ENCODE measurements around the gene CLCN6. TPM values are rescaled to one million over a fixed set of nuclear protein-coding genes. Genes with fewer than 3 reads are reported as not detected.
A peak's percentile ranks its signal among the peaks of the same experiment; 100 is the strongest.

The CLCN6 gene
- total and polyA plus RNA-seq, 2 donors (not counting 1 experiment from before 2014, with no cell fraction given), result 35.0 to 99.8 TPM

GRCh38 chr1:11790880-11791715, 14.9 kb upstream of the CLCN6 start:
- Histone ChIP-seq H3K36me3 (replicated peaks in 1 of 2; ENCODE audit: control extremely low read depth in 1 of 2, control insufficient read depth in 1 of 2, extremely low read depth in 1 of 2, insufficient read depth in 2 of 2, low read length in 1 of 2) (peaks cover 0 to 62% of the 10 kb centered on the region in 2 experiments), H3K9ac (ENCODE audit: low read length) (no peak overlapping the region), H3K4me1 (ENCODE audit: control insufficient read depth in 2 of 2, insufficient read depth in 2 of 2, low read length in 2 of 2) (peaks cover 2 to 11% of the 10 kb centered on the region in 2 donors), H3K27ac (ENCODE audit: low read length in 2 of 2) (peak overlapping the region; percentile 12 to 23), H3K4me2 (replicated peaks; ENCODE audit: low read depth, low read length, poor library complexity, severe bottlenecking) (no peak overlapping the region), H3K79me2 (ENCODE audit: control insufficient read depth, insufficient read depth, low read length) (peaks cover 13% of the 10 kb centered on the region), H4K20me1 (ENCODE audit: control insufficient read depth, insufficient read depth, low read length, poor library complexity, severe bottlenecking) (peaks cover 4% of the 10 kb centered on the region), H3K9me3 (ENCODE audit: control extremely low read depth in 1 of 3, control insufficient read depth in 2 of 3, insufficient read depth in 1 of 3, low read length in 2 of 3) (no peaks in the 10 kb centered on the region), H2AFZ (ENCODE audit: insufficient read depth, low read depth, low read length, poor library complexity, severe bottlenecking) (no peak overlapping the region), H3K4me3 (ENCODE audit: control extremely low read depth in 1 of 5, extremely low read depth in 1 of 5, insufficient read depth in 1 of 5, low read depth in 2 of 5, low read length in 4 of 5) (no peak overlapping the region), H3K27me3 (replicated peaks in 1 of 4; ENCODE audit: control extremely low read depth in 1 of 4, control insufficient read depth in 3 of 4, insufficient read depth in 4 of 4, low read length in 3 of 4) (no peaks in the 10 kb centered on the region)
- intact Hi-C loops (cut with micrococcal nuclease), result no loop called here
- peak; percentile 54 for ATAC-seq (ENCODE audit: low read depth)
- ChIA-PET POLR2A (interaction anchor here (0.8 kb wide), 1 partner anchor 24 kb away, joined by 7 read pairs; no protein-coding TSS in a partner anchor), CTCF (no interaction called here)
- H3K27me3 Mint-ChIP-seq, result no peaks in the 10 kb centered on the region
- no peak for DNase-seq
- H3K27ac Mint-ChIP-seq, result peak overlapping the region; percentile 75
- TF ChIP-seq CTCF (IDR thresholded peaks at IDR 0.05), result no peak
- no peak for TF ChIP-seq EZH2 (IDR thresholded peaks at IDR 0.05; ENCODE audit: borderline replicate concordance, insufficient read depth, low read depth, low read length, poor library complexity, severe bottlenecking)
- H3K9me3 Mint-ChIP-seq (ENCODE audit: insufficient read depth), result no peaks in the 10 kb centered on the region
- H3K4me3 Mint-ChIP-seq, result no peak overlapping the region
- 94% methylated on average over 16 of the region's 19 CpGs for whole genome bisulfite sequencing (ENCODE audit: insufficient coverage)
- peaks cover 20% of the 10 kb centered on the region for H3K4me1 Mint-ChIP-seq

GRCh38 chr1:11792106-11792505, 13.9 kb upstream of the CLCN6 start:
- Histone ChIP-seq H3K4me1 (ENCODE audit: control insufficient read depth in 2 of 2, insufficient read depth in 2 of 2, low read length in 2 of 2) (peaks cover 0 to 8% of the 10 kb centered on the region in 2 donors), H3K4me2 (replicated peaks; ENCODE audit: low read depth, low read length, poor library complexity, severe bottlenecking) (no peak overlapping the region), H3K9ac (ENCODE audit: low read length) (no peak overlapping the region), H3K4me3 (ENCODE audit: control extremely low read depth in 1 of 5, extremely low read depth in 1 of 5, insufficient read depth in 1 of 5, low read depth in 2 of 5, low read length in 4 of 5) (no peak overlapping the region), H3K9me3 (ENCODE audit: control extremely low read depth in 1 of 3, control insufficient read depth in 2 of 3, insufficient read depth in 1 of 3, low read length in 2 of 3) (no peaks in the 10 kb centered on the region), H2AFZ (ENCODE audit: insufficient read depth, low read depth, low read length, poor library complexity, severe bottlenecking) (no peak overlapping the region), H3K36me3 (replicated peaks in 1 of 2; ENCODE audit: control extremely low read depth in 1 of 2, control insufficient read depth in 1 of 2, extremely low read depth in 1 of 2, insufficient read depth in 2 of 2, low read length in 1 of 2) (peaks cover 0 to 67% of the 10 kb centered on the region in 2 experiments), H3K27ac (ENCODE audit: low read length in 2 of 2) (peak overlapping the region in 1 of 2 donors; percentile 23), H3K27me3 (replicated peaks in 1 of 4; ENCODE audit: control extremely low read depth in 1 of 4, control insufficient read depth in 3 of 4, insufficient read depth in 4 of 4, low read length in 3 of 4) (no peaks in the 10 kb centered on the region), H3K79me2 (ENCODE audit: control insufficient read depth, insufficient read depth, low read length) (peaks cover 18% of the 10 kb centered on the region), H4K20me1 (ENCODE audit: control insufficient read depth, insufficient read depth, low read length, poor library complexity, severe bottlenecking) (peaks cover 8% of the 10 kb centered on the region)
- DNase-seq (no peak), ATAC-seq (ENCODE audit: low read depth) (no peak)
- TF ChIP-seq EZH2 (IDR thresholded peaks at IDR 0.05; ENCODE audit: borderline replicate concordance, insufficient read depth, low read depth, low read length, poor library complexity, severe bottlenecking) (no peak), CTCF (IDR thresholded peaks at IDR 0.05) (no peak)
- peaks cover 13% of the 10 kb centered on the region for H3K4me1 Mint-ChIP-seq
- H3K9me3 Mint-ChIP-seq (ENCODE audit: insufficient read depth), result no peaks in the 10 kb centered on the region
- no peaks in the 10 kb centered on the region for H3K27me3 Mint-ChIP-seq
- 98% methylated on average over 11 of the region's 11 CpGs for WGBS (ENCODE audit: insufficient coverage)
- ChIA-PET POLR2A (no interaction called here), CTCF (interaction anchor here (0.9 kb wide), 1 partner anchor 16 kb away, joined by 3 read pairs; no protein-coding TSS in a partner anchor)
- H3K27ac Mint-ChIP-seq, result peak overlapping the region; percentile 75
- intact Hi-C loops (cut with micrococcal nuclease), result no loop called here
- H3K4me3 Mint-ChIP-seq, result no peak overlapping the region

Measured in B cell (primary cell).